ENCODE results near the gene MRPL38. TPM values are rescaled to one million over a fixed set of nuclear protein-coding genes. Genes with fewer than 3 reads are reported as not detected.
"Not testable (repeated sequence)": the region's sequence is repeated elsewhere in the genome, so short reads cannot be mapped to it uniquely, and the experiment has no call there.

The MRPL38 gene
- total RNA-seq, 1 donor from 2014 or later = 76.3 TPM

DNA sequence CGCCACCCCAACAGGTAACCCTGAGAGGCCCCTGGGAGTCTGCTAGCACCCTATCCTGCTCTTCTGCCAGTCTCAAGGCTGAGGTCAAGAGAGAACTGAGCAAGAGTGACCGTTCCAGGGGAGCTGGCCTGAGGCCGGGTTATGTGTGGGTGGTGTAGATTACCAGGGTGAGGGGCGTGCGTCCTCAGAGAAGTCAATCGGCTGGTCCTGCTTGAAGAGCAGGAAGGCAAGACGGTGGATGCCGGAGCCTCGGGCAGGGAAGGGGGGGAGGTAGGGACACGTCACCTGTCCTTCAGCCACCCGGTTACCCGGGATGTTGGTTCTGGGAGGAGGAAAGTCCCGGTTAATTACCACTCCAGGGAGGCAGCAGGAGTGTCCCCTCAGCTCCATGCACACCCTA, 5.3 kb downstream of the MRPL38 start:
- intact Hi-C loops (cut with DNase I) = no loop called here
- no peak for DNase-seq (ENCODE audit: low spot score)

DNA sequence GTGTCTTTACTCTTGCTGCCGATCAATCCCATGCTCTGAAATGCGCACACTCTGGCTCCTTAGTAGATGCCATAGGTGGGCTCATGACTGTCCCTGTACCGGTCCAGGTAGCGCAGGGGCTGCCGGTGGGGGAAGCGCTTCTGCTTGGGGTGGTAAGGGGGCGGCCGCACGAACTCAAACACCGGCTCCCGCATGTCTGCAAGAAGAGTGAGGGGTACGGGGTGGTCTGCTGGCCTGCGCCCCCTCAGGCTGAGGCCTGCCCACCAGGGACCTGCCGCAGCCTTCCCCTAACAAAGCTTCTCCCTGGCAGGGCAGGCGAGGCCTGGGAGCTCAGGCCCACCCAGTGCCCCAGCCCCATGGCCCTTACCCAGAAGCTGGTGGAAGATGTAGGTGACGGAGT, 5.9 kb downstream of the MRPL38 start:
- intact Hi-C loops (cut with DNase I) = no loop called here
- no peak for DNase-seq (ENCODE audit: low spot score)

DNA sequence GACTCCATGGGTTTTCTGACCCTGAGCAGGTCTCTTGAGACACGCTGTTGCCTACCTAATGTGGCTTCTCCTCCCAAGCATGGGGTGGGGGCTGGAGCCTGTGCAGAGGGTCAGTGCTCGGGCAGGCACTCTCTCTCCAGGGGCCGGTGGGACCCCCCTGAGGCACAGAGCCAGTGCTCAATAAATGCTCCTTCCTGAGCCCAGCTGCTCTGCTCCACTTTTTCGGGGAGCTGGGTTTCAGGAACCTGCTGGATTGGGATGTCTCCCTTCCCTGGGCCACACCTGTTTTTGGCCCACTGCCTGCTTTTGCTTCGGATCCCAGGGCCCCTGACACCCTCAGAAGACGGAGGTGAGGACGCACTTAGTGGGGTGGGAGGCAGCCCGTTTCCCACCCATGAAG, 6.6 kb downstream of the MRPL38 start:
- intact Hi-C loops (cut with DNase I) = no loop called here

GRCh38 chr17:75897160-75898019, 7.3 kb downstream of the MRPL38 start:
- intact Hi-C loops (cut with DNase I) = loop anchor here (2.0 kb wide), 1 partner anchor 41 kb away; no protein-coding TSS in a partner anchor
- no peak for DNase-seq (ENCODE audit: low spot score)

More for the DNA sequence above, 6.6 kb downstream of the MRPL38 start:
- no peak for DNase-seq (ENCODE audit: low spot score)

GRCh38 chr17:75896415-75897159, 8.1 kb downstream of the MRPL38 start, which contains the start of gene TRIM65:
Gene TRIM65 (minus strand): TSS chr17:75896951. CDS start chr17:75896937, 14 bp downstream.
- intact Hi-C loops (cut with DNase I) = loop anchor here (1.0 to 2.0 kb wide), 2 partner anchors 19 to 40 kb away; no protein-coding TSS in a partner anchor
- peak; percentile 92 for DNase-seq (ENCODE audit: low spot score)

DNA sequence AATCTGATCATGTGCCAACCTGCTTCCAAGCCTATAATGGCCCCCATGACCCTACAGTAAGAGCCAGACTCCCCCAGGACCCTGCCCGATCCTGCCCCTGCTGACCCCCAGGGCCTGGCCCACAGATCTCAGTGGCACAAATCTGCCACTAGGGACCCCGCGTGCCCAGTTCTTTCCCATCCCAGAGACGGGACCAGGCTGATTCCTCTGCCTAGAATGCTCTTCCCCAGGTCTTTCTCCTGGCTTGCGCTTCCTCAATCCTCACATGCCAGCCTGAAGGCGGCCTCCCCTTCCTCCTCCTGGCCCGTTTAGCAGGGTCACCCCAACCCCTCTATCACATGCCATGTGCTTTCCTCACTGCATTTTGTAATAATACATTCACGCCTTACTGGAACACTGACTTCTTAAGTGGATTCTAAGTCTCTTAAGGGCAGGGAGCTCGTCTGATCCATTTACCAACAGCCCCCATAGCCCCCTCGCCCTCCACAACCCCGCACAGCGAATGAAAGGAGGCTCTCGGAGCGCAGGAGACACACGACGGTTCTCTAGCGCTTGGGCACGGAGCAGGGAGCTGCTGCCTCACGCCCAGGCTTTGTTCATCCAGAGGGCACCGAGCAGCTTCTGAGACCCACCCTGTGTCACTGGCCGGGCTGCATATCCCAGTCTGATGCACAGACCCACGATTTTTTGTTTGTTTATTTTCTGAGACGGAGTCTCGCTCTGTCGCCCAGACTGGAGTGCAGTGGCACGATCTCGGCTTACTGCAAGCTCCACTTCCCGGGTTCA, 9.1 kb downstream of the MRPL38 start:
- intact Hi-C loops (cut with DNase I) = loop anchor here (1.0 to 2.0 kb wide), 2 partner anchors 18 to 39 kb away; no protein-coding TSS in a partner anchor
- DNase-seq (ENCODE audit: low spot score) = no peak

GRCh38 chr17:75894049-75894733, 10.5 kb downstream of the MRPL38 start:
- no peak for DNase-seq (ENCODE audit: low spot score)
- intact Hi-C loops (cut with DNase I) = no loop called here

GRCh38 chr17:75893305-75894048, 11.2 kb downstream of the MRPL38 start:
- intact Hi-C loops (cut with DNase I) = no loop called here
- DNase-seq (ENCODE audit: low spot score) = no peak

- intact Hi-C loops (cut with DNase I) = no loop called here
- no peak for DNase-seq (ENCODE audit: low spot score)
Measured at GRCh38 chr17:75892556-75893224, 12.0 kb downstream of the MRPL38 start.

DNA sequence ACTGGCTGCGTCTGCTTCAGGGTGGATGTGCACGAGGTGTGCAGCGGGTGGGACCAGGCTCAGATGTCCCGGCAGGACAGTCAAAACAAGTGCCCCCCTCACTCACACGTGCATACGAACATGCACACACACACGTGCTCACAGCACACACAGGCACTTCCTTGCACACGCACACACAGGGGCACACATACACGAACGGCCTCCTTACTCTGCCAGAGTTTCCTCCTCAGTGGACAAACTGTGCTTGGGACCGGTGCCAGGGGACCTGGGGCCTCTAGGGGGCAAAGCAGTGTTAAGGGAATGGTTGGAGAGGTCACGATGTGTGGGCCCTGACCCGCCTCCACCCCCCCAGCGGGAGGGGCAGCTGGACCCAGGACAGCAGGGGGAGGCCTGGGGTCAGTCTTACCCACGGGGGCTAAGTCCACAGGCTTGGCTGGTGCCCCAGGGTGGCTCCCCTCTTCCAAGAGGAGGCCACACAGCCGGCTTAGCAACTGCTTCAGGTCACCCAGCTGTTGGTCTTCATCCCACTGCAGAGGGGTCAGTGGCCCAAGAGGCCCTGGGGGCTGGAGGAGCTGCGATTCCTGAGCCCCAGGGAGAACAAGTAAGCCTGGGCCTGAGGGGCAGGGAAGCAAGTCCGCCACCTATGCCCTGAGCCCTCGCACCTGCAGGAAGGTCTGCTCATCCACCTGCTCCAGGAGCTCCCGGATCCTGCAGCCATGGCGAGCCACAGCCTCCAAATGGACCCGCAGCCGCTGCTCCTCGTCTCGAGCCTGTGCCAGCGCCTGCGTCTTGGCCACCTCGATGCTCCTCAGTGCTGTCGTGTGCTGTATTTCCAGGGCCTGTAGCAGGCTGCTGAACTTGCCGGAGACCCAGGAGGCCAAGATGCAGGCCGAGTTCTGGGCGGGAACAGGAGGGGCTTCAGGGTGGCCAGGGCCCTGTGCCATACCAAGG, 12.8 kb downstream of the MRPL38 start:
- intact Hi-C loops (cut with DNase I) = no loop called here
- no peak for DNase-seq (ENCODE audit: low spot score)

DNA sequence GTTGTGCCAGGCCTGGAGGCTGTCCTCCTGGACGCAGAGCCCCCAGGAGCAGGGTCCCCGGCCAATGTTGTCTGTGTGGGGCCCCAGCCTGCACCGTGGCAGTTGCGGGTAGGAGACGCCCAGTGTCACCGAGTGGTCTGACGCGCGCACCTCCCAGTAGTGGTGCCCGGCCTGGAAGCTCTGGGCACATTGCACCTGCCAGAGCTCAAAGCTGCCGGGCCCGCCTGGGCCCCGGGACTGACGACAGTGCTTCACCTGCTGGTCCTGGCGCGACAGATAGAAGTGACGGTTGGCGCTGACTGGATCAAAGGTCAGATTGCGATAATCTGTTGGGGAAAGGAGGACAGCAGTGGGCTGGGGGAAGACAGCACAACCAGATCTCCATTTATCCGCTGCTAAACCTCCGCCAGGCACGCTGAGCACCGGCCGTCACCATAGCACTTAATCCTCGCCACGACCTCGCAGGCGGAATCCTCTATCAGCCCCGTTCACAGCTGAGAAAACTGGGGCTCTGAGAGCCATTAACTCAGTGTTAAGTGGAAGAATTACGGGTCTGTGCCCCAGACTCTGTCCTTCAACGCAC, 13.6 kb downstream of the MRPL38 start:
- no peak for DNase-seq (ENCODE audit: low spot score)
- intact Hi-C loops (cut with DNase I) = no loop called here

GRCh38 chr17:75889454-75889853, 15.2 kb downstream of the MRPL38 start:
- DNase-seq (ENCODE audit: low spot score) = no peak
- intact Hi-C loops (cut with DNase I) = no loop called here

GRCh38 chr17:75888484-75888883, 16.2 kb downstream of the MRPL38 start:
- intact Hi-C loops (cut with DNase I) = no loop called here
- DNase-seq (ENCODE audit: low spot score) = no peak

DNA sequence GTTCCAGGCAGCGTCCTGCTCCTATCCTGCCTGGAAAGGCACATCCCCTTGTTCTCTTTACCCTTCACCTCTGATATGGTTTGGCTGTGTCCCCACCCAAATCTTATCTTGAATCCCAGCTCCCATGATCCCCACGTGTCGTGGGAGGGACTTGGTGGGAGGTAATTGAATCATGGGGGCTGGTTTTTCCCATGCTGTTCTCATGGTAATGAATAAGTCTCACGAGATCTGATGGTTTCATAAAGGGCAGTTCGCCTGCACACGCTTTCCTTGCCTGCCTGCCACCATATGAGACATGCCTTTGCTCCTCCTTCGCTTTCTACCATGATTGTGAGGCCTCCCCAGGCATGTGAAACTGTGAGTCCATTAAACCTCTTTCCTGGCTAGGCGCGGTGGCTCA, 18.8 kb downstream of the MRPL38 start:
- intact Hi-C loops (cut with DNase I); DNase-seq (ENCODE audit: low spot score): not testable (repeated sequence)

DNA sequence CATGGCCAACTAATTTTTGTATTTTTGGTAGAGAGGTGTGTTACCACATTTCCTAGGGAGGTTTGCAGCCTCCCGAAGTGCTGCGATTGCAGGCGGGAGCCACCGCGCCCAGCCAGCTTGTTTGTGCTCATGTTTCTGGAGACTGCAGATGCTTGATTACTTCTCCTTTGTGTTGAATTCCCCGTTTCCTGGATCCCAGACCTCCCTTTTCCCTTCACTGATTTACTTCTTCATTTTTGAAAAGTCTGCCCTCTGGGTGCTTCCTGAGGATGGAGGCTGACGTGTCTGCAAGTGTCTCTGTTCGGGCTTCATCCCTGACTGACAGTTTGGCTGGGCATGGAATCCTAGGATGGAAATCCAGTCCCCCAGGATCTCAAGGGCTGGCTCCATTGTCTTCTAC, 19.3 kb downstream of the MRPL38 start:
- intact Hi-C loops (cut with DNase I) = no loop called here
- no peak for DNase-seq (ENCODE audit: low spot score)

DNA sequence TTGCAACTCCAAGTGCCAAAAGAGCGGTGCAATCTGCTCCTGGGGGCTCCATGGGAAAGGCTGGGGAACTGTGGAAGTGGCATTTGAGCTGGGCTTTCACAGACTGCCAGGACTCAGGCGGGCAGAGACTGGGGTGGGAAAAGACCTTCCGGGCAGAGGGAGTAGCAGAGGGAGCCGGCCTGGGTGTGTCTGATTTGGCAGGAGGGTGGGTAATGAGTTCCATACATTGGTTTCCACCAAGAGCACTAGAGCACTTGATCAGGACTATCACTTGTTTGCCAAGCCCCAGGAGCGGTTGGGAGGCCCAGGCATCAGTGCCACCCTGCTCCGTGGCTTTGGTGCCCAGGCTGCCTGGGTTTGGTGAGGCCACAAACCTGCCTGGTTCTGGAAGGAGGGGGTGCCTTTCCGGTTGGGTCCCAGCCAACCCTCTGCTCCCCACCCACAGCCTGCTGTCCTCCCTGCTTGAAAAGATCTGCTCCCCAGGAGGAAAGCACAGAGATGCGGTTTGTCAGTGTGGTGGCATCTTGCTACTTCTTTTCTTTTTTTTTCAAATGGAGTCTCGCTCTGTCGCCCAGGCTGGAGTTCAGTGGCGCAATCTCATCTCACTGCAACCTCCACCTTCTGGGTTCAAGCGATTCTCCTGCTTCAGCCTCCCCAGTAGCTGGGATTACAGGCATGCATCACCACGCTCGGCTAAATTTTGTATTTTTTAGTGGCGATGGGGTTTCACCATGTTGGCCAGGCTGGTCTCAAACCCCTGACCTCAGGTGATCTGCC, 22.8 kb downstream of the MRPL38 start:
- no peak for DNase-seq (ENCODE audit: low spot score)
- intact Hi-C loops (cut with DNase I) = no loop called here

Data from cardiac septum (tissue), 1 donor.